ENCODE results near the gene MBD3L2B. TPM values are rescaled to one million over a fixed set of nuclear protein-coding genes. Genes with fewer than 3 reads are reported as not detected.

MBD3L2B gene
- total RNA-seq, 1 experiment from 2014 or later = not detected

GRCh38 chr19:6988257-6988656, 33.0 kb downstream of the MBD3L2B start:
- ATAC-seq (no peak), DNase-seq (ENCODE audit: low read depth, low spot score) (no peak)
- H3K9me3 ChIP-seq (ENCODE audit: control insufficient read depth, insufficient read depth, low read depth, low read length) = no peaks in the 10 kb centered on the region; the same call in 1 of the 2 replicates
- TF ChIP-seq REST (IDR thresholded peaks at IDR 0.05; ENCODE audit: insufficient read depth in 1 of 2, low read depth in 2 of 2, low read length in 1 of 2) (no peak), SIN3A (IDR thresholded peaks at IDR 0.05; ENCODE audit: borderline replicate concordance, insufficient read depth, low read depth, low read length) (no peak), POLR2AphosphoS5 (IDR thresholded peaks at IDR 0.05; ENCODE audit: low read depth, low read length) (no peak), TCF7L2 (IDR thresholded peaks at IDR 0.05; ENCODE audit: low read depth, low read length) (no peak), CTCF (IDR thresholded peaks at IDR 0.05) (no peak)
- no peak overlapping the region for H3K27ac ChIP-seq (ENCODE audit: low read length)
- no peaks in the 10 kb centered on the region for H3K27me3 ChIP-seq (ENCODE audit: control insufficient read depth, insufficient read depth, low read length)
- H3K36me3 ChIP-seq (ENCODE audit: control insufficient read depth, insufficient read depth, low read length) = no peaks in the 10 kb centered on the region
- BruUV-seq (replicated peaks) = no TSS peak
- no peaks in the 10 kb centered on the region for H3K4me1 ChIP-seq (ENCODE audit: control insufficient read depth, insufficient read depth, low read length)
- POLR2A ChIA-PET = no interaction called here
- CTCF ChIA-PET = no interaction called here
- in situ Hi-C loops (cut with HindIII; ENCODE audit: low pct_unique_long_range_greater_than_20kb, low sequenced_read_pairs) (no loop called here), intact Hi-C loops (cut with micrococcal nuclease; ENCODE audit: unreplicated experiment) (no loop called here)
- H3K4me3 ChIP-seq (ENCODE audit: low read depth in 2 of 2, low read length in 2 of 2) = no peak overlapping the region

- intact Hi-C loops (cut with micrococcal nuclease; ENCODE audit: unreplicated experiment) = no loop called here
- DNase-seq (ENCODE audit: low read depth, low spot score) = no peak
- TF ChIP-seq TCF7L2 (IDR thresholded peaks at IDR 0.05; ENCODE audit: low read depth, low read length) (no peak), REST (IDR thresholded peaks at IDR 0.05; ENCODE audit: insufficient read depth in 1 of 2, low read depth in 2 of 2, low read length in 1 of 2) (no peak), SIN3A (IDR thresholded peaks at IDR 0.05; ENCODE audit: borderline replicate concordance, insufficient read depth, low read depth, low read length) (no peak), CTCF (IDR thresholded peaks at IDR 0.05) (no peak), POLR2AphosphoS5 (IDR thresholded peaks at IDR 0.05; ENCODE audit: low read depth, low read length) (no peak)
- no TSS peak for BruUV-seq (replicated peaks)
- in situ Hi-C loops (cut with HindIII; ENCODE audit: low pct_unique_long_range_greater_than_20kb, low sequenced_read_pairs) = no loop called here
- CTCF ChIA-PET = no interaction called here
- H3K27ac ChIP-seq (ENCODE audit: low read length) = no peak overlapping the region
- no peaks in the 10 kb centered on the region for H3K36me3 ChIP-seq (ENCODE audit: control insufficient read depth, insufficient read depth, low read length)
- POLR2A ChIA-PET = no interaction called here
- no peaks in the 10 kb centered on the region; the same call in 1 of the 2 replicates for H3K9me3 ChIP-seq (ENCODE audit: control insufficient read depth, insufficient read depth, low read depth, low read length)
- H3K4me1 ChIP-seq (ENCODE audit: control insufficient read depth, insufficient read depth, low read length) = no peaks in the 10 kb centered on the region
- no peaks in the 10 kb centered on the region for H3K27me3 ChIP-seq (ENCODE audit: control insufficient read depth, insufficient read depth, low read length)
- no peak overlapping the region for H3K4me3 ChIP-seq (ENCODE audit: low read depth in 2 of 2, low read length in 2 of 2)
- no peak for ATAC-seq
Measured at GRCh38 chr19:6987850-6988249, 33.4 kb downstream of the MBD3L2B start.

Data from Panc1 (cell line).